ENCODE data around the gene SRR. TPM values are rescaled to one million over a fixed set of nuclear protein-coding genes. Genes with fewer than 3 reads are reported as not detected.

The SRR gene
- total RNA-seq, 1 experiment from 2014 or later: 5.6 TPM

DNA sequence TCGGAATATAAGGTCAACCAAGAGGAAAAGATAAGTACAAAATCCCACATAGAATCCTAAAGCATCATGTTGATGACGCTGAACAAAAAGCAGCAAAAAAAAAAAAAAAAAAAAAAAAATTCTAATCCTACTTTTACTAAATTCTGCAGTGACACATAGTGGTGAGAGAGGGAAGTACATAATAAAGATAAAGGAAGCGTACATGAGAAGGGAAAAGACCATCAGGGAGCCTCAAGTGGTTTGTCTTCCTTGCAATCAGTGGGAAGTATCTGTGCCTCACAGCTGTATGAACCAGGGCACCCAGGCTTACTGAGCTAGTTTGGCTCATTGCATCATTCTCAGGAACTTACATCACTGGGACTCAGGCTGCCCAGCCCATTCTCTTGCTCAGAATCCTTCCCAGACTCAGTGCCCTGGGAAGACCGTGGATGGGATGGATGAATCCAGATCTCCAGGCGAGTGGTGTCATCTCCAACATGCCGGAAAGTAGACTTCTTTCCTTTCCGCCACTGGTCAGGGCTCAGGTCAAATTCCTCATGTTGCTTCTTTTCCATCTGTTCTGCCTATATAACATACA lies 21.4 kb upstream of the SRR start:
- no peak overlapping the region for H2BK20ac ChIP-seq (ENCODE audit: low read depth, low read length, poor library complexity, severe bottlenecking)
- no peaks in the 10 kb centered on the region for H3K9me3 ChIP-seq (ENCODE audit: control insufficient read depth, low read depth, low read length)
- no peaks in the 10 kb centered on the region for H3K27me3 ChIP-seq (ENCODE audit: insufficient read depth, low read length)
- no peak overlapping the region for H3K27ac ChIP-seq (ENCODE audit: insufficient read length, low read depth, low read length)
- no peak overlapping the region for H4K5ac ChIP-seq (ENCODE audit: insufficient read length, low read depth, low read length)
- no peak overlapping the region for H2BK15ac ChIP-seq (ENCODE audit: low read depth, low read length)
- TF ChIP-seq, protein P1, sequence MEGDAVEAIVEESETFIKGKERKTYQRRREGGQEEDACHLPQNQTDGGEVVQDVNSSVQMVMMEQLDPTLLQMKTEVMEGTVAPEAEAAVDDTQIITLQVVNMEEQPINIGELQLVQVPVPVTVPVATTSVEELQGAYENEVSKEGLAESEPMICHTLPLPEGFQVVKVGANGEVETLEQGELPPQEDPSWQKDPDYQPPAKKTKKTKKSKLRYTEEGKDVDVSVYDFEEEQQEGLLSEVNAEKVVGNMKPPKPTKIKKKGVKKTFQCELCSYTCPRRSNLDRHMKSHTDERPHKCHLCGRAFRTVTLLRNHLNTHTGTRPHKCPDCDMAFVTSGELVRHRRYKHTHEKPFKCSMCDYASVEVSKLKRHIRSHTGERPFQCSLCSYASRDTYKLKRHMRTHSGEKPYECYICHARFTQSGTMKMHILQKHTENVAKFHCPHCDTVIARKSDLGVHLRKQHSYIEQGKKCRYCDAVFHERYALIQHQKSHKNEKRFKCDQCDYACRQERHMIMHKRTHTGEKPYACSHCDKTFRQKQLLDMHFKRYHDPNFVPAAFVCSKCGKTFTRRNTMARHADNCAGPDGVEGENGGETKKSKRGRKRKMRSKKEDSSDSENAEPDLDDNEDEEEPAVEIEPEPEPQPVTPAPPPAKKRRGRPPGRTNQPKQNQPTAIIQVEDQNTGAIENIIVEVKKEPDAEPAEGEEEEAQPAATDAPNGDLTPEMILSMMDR (conservative IDR thresholded peaks at IDR 0.05): peak; percentile 71
- no peak overlapping the region for H2BK120ac ChIP-seq (ENCODE audit: low read depth, low read length, poor library complexity, severe bottlenecking)
- H3K4me1 ChIP-seq (ENCODE audit: insufficient read depth, low read length): no peaks in the 10 kb centered on the region
- H3K23me2 ChIP-seq (ENCODE audit: insufficient read length, low read depth, low read length, poor library complexity, severe bottlenecking): no peaks in the 10 kb centered on the region
- Mint-ChIP-seq H3K4me1 (no peaks in the 10 kb centered on the region), H3K27ac (no peak overlapping the region), H3K4me3 (no peak overlapping the region), H3K9me3 (no peaks in the 10 kb centered on the region), H3K36me3 (ENCODE audit: insufficient read depth in 1 of 3, low read depth in 3 of 3) (peaks cover 19 to 53% (median 49%) of the 10 kb centered on the region in 3 experiments; a peak in 6 of 7 replicates), H3K27me3 (ENCODE audit: low read depth) (no peaks in the 10 kb centered on the region)
- H4K20me1 ChIP-seq (ENCODE audit: control insufficient read depth, insufficient read depth, insufficient read length): no peaks in the 10 kb centered on the region
- no CpG with 5 or more reads among the region's 7 CpGs for whole genome bisulfite sequencing (ENCODE audit: extremely low coverage, insufficient read length, low lambda C conversion rate)
- H3K9ac ChIP-seq (ENCODE audit: extremely low read depth, insufficient read length, low read length): no peak overlapping the region
- H3K23ac ChIP-seq (ENCODE audit: insufficient read length, low read depth, low read length): no peak overlapping the region
- H3K4ac ChIP-seq (ENCODE audit: low read depth, low read length): no peak overlapping the region
- no peak overlapping the region for H3K14ac ChIP-seq (ENCODE audit: insufficient read depth, low read length)
- no peak overlapping the region for H2AK5ac ChIP-seq (ENCODE audit: insufficient read length, low read length)
- no peak overlapping the region for H4K91ac ChIP-seq (ENCODE audit: insufficient read length, low read depth, low read length)
- no peaks in the 10 kb centered on the region for H3K79me2 ChIP-seq (ENCODE audit: insufficient read depth, low read length)
- no peak overlapping the region for H2BK5ac ChIP-seq (ENCODE audit: insufficient read length, low read length)
- H3T11ph ChIP-seq (ENCODE audit: low read length): no peak overlapping the region
- no peak overlapping the region for H4K8ac ChIP-seq (replicated peaks; ENCODE audit: insufficient read length, low read depth, low read length)
- peak; percentile 37 for DNase-seq
- H2AFZ ChIP-seq (ENCODE audit: low read length): no peak overlapping the region
- no peak overlapping the region for H3K56ac ChIP-seq (ENCODE audit: insufficient read length, low read depth, low read length)
- no peak overlapping the region for H3K4me2 ChIP-seq (ENCODE audit: insufficient read depth, insufficient read length, low read length)
- H3K18ac ChIP-seq (ENCODE audit: insufficient read length, low read depth, low read length): no peak overlapping the region
- H2BK12ac ChIP-seq (ENCODE audit: insufficient read length, low read depth, low read length): no peak overlapping the region
- H3K79me1 ChIP-seq (ENCODE audit: insufficient read depth, low read depth, low read length, poor library complexity, severe bottlenecking): no peaks in the 10 kb centered on the region

Data from H9 (cell line).